ENCODE results near the gene C19orf81.

The C19orf81 gene

DNA sequence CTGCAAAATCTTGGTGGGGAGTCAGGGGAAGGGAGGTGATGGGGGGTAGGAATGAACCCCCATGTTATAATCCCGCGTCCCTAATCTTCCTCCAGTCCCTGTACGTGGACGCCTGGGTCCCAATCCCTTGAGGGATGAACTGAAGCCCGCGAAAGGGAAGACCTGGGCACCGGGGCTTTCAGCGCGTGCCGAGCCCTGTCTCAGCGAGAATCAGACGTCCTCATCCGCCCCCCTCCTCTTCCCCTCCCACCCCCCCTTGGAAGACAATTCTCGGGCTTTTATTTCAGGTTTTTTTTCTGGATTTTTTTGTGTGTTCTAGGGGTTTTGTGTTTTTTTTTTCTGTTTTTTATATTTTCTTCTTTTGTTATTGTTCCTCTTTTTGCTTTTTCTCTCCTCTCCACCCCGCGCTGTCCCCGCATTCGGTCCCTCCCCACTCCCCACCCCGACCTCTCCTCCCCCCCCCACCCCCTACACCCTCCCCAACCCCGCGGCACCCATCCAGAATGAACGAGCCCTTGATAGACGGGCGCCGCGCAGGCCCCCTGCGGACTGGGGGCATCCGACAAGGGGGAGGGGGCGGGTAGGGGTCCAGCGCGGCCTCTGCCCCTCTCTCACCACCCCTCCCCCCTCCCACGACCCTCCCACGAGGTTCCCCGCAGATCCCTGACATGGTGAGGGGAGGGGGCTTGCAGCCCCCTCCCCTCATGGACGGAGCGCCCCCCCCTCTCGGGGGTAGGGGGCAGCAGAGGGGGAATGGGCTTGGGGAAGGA is 10.3 kb downstream of the C19orf81 start:
- no peak for DNase-seq

DNA sequence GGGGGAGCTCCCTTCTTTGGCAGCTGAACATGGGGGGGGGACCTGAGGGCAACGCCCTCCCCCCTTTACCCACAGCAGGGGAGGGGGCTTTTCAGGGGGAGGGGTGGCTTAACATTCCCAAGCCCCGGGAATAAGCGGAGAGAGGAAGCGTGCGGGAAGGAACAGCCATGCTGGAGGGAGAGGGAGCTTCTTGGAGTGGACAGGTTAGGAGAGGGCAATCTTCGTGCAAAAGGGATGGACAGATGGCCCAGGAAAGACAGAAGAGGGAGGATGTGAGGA is 10.8 kb downstream of the C19orf81 start:
- DNase-seq = no peak

DNA sequence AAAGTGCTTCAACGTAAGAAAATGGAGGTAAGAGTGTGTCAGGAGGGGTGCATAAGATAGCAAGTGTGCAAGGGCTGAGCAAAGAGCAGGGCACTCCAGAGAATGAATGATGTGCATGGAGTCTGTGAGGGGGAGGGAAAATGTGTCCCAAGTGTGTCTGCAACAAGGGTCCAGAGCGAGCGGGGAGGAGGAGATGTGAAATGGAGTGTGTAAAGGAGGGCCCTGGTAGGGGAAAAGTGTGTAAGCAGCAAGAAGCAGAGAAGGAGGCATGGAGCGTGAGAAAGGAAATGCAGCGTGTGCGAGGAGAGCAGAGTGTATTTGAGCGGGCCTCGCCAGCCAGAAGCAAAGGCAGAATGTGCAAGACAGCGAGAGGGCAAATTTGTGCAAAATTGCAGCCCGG is 11.8 kb downstream of the C19orf81 start:
- no peak for DNase-seq

DNA sequence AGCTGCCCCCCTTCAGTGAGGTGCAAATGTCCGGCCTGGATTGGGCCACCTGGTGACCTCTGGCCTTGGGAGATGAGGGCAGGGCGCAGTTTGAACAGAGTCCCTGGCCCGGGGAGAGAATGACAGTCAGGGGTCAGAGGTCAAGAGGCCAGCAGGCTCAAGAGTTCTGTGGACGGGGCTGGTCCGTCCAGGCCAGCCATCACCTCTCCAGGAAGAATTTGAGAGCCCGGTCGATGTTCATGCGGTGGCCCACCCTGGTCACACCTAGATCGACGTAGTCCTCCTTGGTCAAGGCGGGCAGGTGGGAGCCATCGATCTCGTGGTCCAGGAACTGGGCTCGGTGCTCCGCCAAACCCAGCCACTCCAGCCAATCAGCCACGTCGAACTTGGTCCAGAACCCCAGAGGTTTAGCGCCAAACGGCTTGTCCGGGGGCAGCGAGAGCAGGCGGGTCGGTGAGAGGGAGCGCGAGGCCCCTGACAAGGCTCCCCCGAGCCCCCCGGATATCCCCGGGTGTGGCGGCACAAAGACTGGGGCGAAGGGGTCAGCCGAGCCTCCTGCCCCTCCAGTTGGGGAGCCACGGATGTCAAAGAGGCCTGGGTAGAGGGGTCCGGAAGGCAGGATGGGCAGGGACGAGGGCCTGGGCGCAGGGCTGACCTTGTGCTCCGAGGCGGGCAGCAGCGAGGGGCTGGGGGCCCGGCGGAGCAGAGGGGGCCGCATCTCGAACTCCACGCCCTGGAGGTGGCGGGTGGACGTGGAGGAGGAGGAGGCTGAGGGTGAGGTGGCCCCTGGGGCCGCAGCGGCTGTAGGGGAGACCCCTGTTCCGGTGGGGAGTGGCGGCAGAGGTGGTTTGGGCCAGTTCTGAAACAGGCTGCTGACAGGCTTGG is 12.8 kb downstream of the C19orf81 start:
- no peak for DNase-seq

DNA sequence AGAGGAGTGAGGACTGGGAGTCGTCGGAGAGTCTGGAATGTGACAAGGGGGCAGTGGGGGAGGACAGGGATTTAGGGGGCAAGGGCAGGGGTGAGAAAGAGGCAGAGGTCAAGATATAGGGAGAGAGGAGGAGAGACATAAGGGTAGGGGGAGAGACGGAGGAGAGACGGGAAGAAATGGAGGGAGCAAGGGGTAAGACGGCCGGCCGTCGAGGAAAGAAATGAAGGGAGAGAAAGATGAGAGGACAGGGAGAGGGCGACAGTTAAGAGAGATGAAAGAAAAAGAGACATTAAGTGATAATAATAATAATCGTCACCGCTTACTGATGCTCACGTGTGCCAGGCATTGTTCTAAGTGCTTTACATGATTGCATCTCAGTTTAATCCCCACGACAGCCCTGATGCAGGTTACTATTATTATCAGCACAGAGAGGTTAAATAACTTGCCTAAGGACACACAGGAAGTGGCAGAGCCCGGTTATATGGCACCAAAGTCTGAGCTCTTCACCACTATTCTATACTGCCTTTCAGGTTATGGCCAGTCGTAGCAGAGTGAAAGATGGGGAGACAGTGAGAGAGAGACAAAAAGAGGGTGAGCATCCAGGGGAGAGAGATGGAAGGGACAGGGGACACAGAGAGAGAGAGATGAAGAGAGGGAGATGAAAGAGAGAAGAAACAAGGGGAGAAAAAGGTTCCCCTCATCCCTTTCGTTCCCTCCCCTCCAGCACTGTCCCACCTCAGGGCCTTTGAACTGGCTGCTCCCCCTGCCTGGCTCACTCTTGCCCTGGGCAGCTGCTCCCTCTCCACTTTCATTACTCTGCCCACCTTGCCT is 13.6 kb downstream of the C19orf81 start:
- no peak for DNase-seq

DNA sequence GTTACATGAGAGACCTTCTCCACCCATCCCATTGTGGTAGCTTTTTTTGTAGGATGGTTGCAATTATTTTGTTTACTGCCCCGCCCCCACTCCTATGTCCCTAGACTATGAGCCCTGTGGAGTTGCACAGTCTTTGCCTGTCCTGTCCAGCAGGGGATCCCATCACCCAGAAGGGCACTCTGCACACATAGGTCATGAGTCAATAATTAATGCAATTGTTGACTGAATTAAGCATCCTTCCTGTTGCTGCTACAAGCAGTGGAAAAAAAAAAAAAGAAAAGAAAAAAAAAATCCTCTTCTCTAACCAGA is 14.2 kb downstream of the C19orf81 start:
- DNase-seq = no peak

DNA sequence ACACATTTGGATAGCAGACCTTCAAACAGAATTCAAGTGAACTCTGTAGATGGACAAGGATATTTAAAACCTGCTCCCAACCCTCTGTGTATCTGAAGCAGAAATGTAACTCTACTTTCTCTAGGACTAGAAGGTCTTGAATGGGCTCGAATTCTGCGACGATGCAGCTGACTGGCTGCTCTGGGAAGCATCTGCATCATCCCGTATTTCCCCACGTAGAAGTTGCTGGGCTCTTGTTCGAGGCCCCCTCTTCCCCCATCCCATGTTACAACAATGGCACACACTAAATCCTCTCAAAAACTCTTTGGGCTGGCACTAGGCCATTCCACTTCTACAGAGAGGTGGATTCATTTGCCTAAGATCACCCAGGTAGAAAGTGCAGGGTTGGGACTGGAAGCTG is 15.0 kb downstream of the C19orf81 start:
- no peak for DNase-seq

DNA sequence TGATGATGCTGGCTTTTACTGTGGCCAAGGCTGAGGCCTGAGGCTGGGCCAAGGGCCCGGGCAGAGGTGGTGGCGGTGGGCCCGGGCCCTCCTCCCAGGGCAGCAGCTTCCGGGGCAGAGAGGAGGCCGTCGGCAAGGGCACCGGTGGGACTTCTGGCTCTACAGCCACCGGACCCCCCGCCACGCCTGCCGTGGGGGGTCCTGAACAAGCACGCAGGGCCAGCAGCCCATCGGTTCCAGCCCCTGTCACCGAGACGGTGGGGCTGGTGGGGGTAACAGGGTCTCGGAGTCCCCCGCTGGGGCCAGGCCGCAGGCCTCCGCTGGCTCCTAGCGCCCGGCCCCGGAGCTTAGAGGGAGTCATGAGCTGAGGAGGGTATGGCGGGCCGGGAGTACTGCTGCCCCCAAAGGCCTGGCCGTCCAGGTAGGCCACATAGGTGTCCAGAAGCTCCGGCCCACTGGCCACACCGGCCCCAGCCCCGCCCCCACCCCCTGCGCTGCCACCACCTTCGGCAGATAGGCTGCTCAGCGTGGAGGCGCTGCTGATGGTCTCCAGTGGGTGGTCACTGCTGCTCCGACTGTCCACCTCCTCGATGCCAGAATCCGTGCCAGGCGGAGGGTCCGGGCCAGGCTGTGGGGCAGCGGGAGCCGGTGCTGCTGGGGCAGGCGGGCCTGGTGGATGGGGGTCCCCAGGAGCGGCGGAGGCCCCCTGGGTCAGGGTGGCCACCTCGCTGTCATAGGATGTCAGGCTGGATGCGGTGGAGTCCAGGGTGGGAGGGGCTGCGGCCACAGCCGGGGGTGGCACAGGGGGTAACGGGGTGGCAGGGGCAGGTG is 17.3 kb downstream of the C19orf81 start:
- no peak for DNase-seq

DNA sequence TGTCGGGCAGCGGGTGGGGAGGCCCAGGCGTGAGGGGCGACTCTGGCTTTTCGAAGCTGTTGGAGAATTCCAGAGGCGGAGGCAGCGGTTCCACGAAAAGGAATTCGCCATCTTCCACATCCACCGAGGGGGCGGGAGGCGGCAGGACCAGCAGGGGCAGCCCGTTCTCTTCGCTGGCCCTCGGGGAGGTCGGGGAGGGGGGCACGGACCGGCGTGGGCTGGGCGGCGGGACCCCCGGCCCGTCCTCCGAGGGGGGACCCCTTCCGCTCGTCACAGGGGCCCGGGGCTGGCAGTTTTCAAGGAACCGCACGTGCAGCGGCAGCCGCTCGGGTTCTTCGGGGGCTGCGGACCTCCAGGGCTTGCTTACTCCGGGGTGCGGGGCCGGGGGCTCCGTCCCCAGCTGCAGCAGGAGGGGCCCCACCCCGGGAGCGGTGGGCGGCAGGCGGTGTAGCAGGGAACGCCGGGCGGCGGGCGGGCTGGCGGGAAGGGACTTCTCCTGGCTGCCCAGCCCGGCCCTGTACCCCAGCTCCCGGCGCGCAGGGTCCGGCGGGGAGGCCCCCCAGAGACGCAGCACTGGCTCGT is 18.0 kb downstream of the C19orf81 start:
- no peak for DNase-seq

DNA sequence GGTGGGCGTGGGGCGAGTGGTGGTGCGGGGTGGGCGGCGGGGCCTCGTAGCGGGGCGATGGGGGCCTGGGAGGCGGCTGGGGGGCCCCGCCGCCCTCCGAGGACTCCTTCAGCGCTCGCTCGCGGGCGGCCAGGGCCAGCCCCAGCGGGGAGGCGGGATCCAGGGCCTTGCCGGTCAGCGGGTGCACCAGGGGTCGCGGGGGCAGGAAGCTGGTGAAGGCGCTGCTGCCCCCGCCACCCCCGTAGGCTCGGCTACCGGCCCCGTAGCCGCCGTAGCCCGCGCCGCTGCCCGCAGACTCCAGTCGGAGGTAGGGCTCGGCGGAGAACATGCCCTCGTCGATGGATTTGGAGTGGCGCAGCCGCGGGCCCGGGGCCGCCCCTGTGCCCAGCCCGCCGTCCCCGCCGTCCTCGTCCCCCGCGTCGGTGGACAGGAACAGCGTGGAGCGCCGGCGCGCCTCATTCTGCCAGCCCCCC is 18.6 kb downstream of the C19orf81 start:
- no peak for DNase-seq

DNA sequence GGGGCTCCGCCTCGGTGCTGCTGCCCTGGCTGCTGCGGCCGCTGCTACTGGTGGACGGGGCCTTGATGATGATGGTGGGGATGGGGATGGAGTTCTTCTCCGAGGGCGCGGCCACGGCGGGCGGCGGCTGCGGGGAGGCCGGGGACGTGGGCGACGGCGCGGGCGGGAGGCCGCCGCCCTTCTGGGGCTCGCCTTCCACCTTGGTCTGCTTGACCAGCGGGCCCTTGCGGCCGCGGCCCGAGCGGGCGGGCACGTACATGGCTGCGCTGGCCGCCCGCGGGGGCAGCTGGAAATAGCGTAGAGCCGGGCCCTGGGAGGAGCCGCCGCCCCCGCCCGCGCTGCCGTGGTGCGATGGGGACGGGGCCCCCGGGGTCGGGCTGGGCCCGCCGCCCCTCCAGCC is 19.2 kb downstream of the C19orf81 start:
- no peak for DNase-seq

DNA sequence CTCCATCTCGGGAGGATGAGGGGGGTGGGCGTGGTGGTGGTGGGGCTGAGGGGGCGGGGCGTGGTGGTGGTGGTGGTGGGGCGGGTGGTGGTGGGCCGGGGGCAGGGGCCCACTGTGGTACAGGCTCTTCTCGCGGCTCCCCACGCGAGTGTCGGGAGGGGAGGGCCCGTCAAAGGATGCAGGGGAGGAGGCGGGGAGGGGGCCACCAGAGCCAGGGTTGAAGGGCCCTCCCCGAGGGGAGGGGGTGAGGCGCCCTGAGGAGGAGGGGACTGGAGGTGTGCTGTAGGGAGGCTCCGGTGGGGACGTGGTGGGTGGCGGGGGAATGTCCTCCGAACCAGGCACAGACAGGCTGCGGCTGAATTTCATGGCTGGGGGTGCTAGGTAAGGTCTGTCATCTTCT is 19.6 kb downstream of the C19orf81 start:
- no peak for DNase-seq

DNA sequence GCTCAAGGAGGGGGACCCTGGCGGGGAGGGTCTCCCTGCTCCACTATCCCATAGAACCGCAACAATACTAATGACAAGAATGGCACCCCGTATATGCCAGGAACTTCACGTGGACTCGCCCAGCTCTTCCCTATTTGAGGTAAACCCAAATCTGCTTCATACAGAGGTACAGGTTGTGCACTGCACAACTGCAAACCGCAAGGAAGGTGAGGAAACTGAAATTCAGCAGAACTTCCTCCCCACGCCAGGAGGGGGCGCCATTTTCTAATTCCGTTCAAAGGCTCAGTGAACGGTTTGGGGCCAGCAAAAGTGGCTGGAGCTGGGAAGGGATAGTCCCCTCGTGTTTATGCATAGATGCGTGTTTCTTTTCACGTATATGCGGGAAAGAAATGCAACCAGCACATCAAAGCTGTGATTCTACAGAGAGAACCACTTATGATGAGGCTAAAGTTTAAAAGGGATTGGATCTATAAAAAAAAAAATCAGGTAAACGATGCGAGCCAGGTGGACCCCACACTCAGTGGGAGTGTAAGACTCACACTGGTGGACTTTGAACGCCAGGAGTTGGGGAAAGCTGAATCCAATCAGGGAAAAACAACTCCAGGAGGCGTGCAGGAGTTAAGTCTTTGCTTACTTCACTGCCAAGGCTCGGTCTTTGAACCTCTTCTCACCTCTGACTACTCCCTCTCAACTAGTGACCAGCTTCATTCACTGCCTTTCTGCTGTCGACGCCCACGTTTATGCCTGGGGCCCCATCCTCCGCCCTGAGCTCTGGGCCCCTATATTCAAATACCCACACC is 20.3 kb downstream of the C19orf81 start:
- peak in 2 of 4 experiments; percentile 3 to 11 for DNase-seq

DNA sequence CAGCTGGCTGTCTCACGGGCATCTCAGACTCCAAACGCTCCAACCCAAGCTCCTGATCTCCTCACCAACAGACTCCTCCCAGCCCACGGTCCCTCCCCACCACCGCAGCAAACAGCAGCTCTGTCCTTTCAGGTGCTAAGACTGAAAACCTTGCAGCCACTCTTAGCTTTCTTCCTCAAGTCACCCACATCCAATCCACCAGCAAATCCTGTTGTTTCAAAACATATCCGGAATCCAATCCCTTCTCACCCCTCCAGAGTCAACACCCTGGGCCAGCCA is 20.8 kb downstream of the C19orf81 start:
- DNase-seq = no peak

DNA sequence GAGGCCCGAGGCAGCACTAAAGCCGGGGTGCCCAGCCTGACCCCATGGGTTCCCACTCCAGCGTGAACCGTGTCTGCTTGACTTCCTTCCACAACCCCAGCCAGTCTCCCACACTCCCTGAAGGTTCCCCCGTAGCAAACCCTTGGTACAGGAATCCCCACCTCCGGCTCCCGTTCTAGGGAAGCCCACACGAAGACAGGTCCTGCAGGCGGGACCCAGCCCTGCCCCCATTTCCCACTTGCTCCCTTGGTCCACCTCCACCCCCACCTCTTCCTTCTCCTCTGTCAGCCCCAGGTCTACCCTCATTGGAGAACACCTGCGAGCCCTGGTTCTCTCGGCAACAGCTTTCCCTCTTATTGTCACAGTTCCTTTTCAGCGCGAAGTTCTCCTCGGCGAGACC is 23.9 kb downstream of the C19orf81 start:
- no peak for DNase-seq

DNA sequence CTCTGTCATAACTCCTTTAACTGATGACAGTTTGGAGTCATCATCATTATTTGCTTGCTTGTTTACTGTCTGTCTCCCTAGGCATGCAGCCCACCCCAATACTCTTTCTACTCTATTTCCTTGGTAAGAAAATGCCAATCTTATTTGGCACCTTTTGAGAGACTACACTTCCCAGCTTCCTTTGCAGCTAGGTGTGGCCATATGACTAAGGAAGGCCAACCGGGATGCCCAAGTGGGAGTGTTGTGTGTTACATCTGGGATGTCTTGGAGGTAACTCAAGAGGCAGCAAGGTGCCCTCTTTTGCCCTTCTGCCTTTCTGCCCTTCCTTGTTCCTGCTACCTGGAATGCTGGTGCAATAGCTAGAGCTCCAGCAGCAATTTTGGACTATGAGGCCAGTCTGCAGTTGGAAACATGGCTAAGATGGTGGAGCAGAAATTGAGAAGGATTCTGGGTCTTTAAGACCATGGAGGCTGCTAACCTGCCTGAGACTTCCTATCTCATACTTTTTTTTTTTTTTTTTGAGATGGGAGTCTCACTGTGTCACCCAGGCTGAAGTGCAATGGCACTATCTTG is 27.5 kb downstream of the C19orf81 start:
- no peak for DNase-seq

DNA sequence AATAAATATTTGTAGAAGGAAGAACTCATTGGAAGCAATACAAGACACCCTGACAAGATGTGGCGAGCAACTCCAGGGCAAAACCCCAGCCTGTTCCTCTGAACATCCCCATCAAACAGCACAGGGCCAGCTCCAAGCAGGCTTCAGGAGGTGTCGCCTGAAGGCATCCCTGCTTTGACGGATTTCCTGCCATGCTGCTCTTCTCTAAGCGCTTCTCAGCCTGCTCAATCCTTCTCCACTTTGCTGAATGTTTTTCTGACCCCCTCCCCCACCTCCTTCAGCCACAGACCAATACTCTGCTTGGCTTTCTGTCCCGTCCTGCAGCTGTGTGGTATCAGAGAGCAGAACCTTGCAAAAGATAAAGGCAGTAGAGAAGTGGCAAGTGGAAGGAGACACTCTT is 28.4 kb downstream of the C19orf81 start:
- DNase-seq = no peak

DNA sequence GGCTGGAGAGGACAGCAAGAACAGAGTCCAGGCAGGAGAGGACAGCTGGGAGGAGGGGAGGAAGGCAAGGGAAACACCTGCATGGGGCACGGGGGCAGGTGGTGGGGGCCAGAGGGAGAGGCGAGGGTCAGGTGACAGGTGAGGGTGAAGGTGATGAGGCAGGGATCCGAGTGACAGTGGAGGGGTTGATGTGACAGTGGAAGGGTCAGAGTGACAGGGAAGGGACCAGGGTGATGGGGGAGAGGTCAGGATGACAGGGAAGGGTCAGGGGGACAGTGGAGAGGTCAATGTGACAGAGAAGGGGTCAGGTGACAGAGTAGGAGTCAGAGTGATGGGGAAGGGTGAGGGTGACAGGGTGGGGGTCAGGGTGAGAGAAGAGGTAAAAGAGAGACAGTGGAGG is 29.1 kb downstream of the C19orf81 start:
- DNase-seq = no peak

DNA sequence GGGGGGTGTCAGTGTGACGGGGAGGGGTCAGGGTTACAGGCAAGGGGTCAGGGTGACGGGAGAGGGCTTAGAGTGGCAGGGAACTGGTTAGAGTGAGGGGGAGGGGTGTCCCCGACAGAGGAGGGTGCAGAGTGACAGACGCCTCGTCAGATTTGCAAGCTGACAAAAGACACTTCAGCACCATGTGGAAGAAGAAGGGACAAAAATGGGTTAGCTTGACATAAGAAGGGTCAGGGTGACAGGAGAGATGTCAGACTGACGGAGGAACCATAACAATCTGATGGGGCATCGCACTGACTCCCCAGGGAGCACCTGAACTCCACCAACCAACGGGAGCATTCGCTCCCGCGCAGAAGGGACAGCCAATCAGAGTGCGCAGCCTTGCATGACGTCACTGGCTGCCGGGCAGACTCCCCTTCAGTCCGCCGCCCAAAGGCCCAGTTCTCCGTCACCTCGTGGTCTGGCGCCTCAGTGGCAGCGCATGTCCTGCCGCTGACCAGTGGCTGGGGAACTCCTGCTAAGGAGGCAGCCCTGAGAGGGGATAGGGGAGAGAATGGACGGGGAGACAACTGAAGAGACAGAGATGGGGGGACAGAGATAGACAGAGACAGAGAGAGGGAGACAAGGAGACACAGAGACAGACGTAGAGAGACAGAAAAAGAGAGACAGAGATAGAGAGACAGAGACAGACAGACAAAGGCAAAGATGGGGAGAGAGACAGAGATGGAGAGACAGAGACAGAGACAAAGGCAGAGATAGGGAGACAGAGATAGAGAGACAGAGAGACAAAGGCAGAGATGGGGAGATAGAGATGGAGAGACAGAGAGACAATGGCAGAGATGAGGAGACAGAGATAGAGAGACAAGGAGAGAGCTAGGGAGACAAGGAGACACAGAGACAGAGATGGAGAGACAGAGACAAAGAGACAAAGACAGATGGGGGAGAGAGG is 30.2 kb downstream of the C19orf81 start:
- DNase-seq = peak; percentile 14 to 61 (median 36)
